IPS-15b (cell line): ENCODE results near the gene CDH13.

Experiments used
- H3K27me3 ChIP-seq: one replicate; pipeline ENCODE4 v1.6.1; 2013; ENCODE audit warnings: low read length; ENCODE audit not compliant: control insufficient read depth, insufficient read depth
- H3K36me3 ChIP-seq: one replicate; pipeline ENCODE4 v1.6.1; 2013; ENCODE audit warnings: low read length; ENCODE audit not compliant: control insufficient read depth, insufficient read depth
- H3K4me1 ChIP-seq: one replicate; pipeline ENCODE4 v1.6.1; 2013; ENCODE audit warnings: mild to moderate bottlenecking, low read length; ENCODE audit not compliant: control insufficient read depth, insufficient read depth
- H3K4me3 ChIP-seq: one replicate; pipeline ENCODE4 v1.5.1; 2013; ENCODE audit warnings: low read depth, low read length
- H3K9ac ChIP-seq: one replicate; pipeline ENCODE4 v1.6.1; 2013; ENCODE audit warnings: low read depth, mild to moderate bottlenecking, low read length
- H3K9me3 ChIP-seq: one replicate; pipeline ENCODE4 v1.6.1; 2013; ENCODE audit warnings: mild to moderate bottlenecking, low read length; ENCODE audit not compliant: control insufficient read depth, insufficient read depth

Gene CDH13

GRCh38 chr16:83269048-83269447 is 642.3 kb downstream of the CDH13 start:
- H3K36me3 ChIP-seq: no peaks in the 10 kb centered on the region

GRCh38 chr16:83269541-83269940 is 642.8 kb downstream of the CDH13 start:
- no peaks in the 10 kb centered on the region for H3K27me3 ChIP-seq
- no peaks in the 10 kb centered on the region for H3K9me3 ChIP-seq
- no peak overlapping the region for H3K4me3 ChIP-seq
- H3K9ac ChIP-seq: no peak overlapping the region
- no peaks in the 10 kb centered on the region for H3K36me3 ChIP-seq
- H3K4me1 ChIP-seq: no peaks in the 10 kb centered on the region

More at GRCh38 chr16:83269048-83269447, 642.3 kb downstream of the CDH13 start:
- Histone ChIP-seq H3K4me3 (no peak overlapping the region), H3K27me3 (no peaks in the 10 kb centered on the region), H3K9ac (no peak overlapping the region), H3K9me3 (no peaks in the 10 kb centered on the region), H3K4me1 (no peaks in the 10 kb centered on the region)

- H3K9me3 ChIP-seq: no peaks in the 10 kb centered on the region
- no peaks in the 10 kb centered on the region for H3K4me1 ChIP-seq
- no peaks in the 10 kb centered on the region for H3K36me3 ChIP-seq
- no peaks in the 10 kb centered on the region for H3K27me3 ChIP-seq
- H3K9ac ChIP-seq: no peak overlapping the region
- H3K4me3 ChIP-seq: no peak overlapping the region
Measured at GRCh38 chr16:83270061-83270460, 643.3 kb downstream of the CDH13 start.

- Histone ChIP-seq H3K36me3 (no peaks in the 10 kb centered on the region), H3K27me3 (no peaks in the 10 kb centered on the region), H3K4me3 (no peak overlapping the region), H3K4me1 (no peaks in the 10 kb centered on the region), H3K9me3 (no peaks in the 10 kb centered on the region), H3K9ac (no peak overlapping the region)
Measured at GRCh38 chr16:83270640-83271039, 643.9 kb downstream of the CDH13 start.

- Histone ChIP-seq H3K27me3 (no peaks in the 10 kb centered on the region), H3K4me3 (no peak overlapping the region), H3K4me1 (no peaks in the 10 kb centered on the region), H3K9ac (no peak overlapping the region), H3K9me3 (no peaks in the 10 kb centered on the region), H3K36me3 (no peaks in the 10 kb centered on the region)
Measured at GRCh38 chr16:83271123-83271522, 644.4 kb downstream of the CDH13 start.

- no peaks in the 10 kb centered on the region for H3K27me3 ChIP-seq
- H3K36me3 ChIP-seq: no peaks in the 10 kb centered on the region
- no peaks in the 10 kb centered on the region for H3K4me1 ChIP-seq
- no peak overlapping the region for H3K9ac ChIP-seq
- no peaks in the 10 kb centered on the region for H3K9me3 ChIP-seq
- no peak overlapping the region for H3K4me3 ChIP-seq
Measured at GRCh38 chr16:83271970-83272575, 645.3 kb downstream of the CDH13 start.

GRCh38 chr16:83272843-83273242 is 646.1 kb downstream of the CDH13 start:
- Histone ChIP-seq H3K4me3 (no peak overlapping the region), H3K9ac (no peak overlapping the region), H3K4me1 (no peaks in the 10 kb centered on the region), H3K36me3 (no peaks in the 10 kb centered on the region), H3K9me3 (no peaks in the 10 kb centered on the region), H3K27me3 (no peaks in the 10 kb centered on the region)

GRCh38 chr16:83273504-83274173 is 646.9 kb downstream of the CDH13 start:
- Histone ChIP-seq H3K27me3 (no peaks in the 10 kb centered on the region), H3K4me3 (no peak overlapping the region), H3K36me3 (no peaks in the 10 kb centered on the region), H3K9ac (no peak overlapping the region), H3K4me1 (no peaks in the 10 kb centered on the region), H3K9me3 (no peaks in the 10 kb centered on the region)

GRCh38 chr16:83279251-83279650 is 652.5 kb downstream of the CDH13 start:
- Histone ChIP-seq H3K9me3 (no peaks in the 10 kb centered on the region), H3K27me3 (no peaks in the 10 kb centered on the region), H3K9ac (no peak overlapping the region), H3K4me3 (no peak overlapping the region), H3K36me3 (no peaks in the 10 kb centered on the region), H3K4me1 (no peaks in the 10 kb centered on the region)

- Histone ChIP-seq H3K9me3 (no peaks in the 10 kb centered on the region), H3K27me3 (no peaks in the 10 kb centered on the region), H3K4me3 (no peak overlapping the region), H3K9ac (no peak overlapping the region), H3K4me1 (no peaks in the 10 kb centered on the region), H3K36me3 (no peaks in the 10 kb centered on the region)
Measured at GRCh38 chr16:83285921-83286320, 659.2 kb downstream of the CDH13 start.

GRCh38 chr16:83296505-83296904 is 669.7 kb downstream of the CDH13 start:
- H3K36me3 ChIP-seq: no peaks in the 10 kb centered on the region
- no peaks in the 10 kb centered on the region for H3K9me3 ChIP-seq
- H3K4me3 ChIP-seq: no peak overlapping the region
- no peaks in the 10 kb centered on the region for H3K4me1 ChIP-seq
- H3K27me3 ChIP-seq: no peaks in the 10 kb centered on the region
- no peak overlapping the region for H3K9ac ChIP-seq

GRCh38 chr16:83298541-83298940 is 671.8 kb downstream of the CDH13 start:
- Histone ChIP-seq H3K36me3 (no peaks in the 10 kb centered on the region), H3K27me3 (no peaks in the 10 kb centered on the region), H3K9me3 (no peaks in the 10 kb centered on the region), H3K9ac (no peak overlapping the region), H3K4me3 (no peak overlapping the region), H3K4me1 (no peaks in the 10 kb centered on the region)
